HS-27A (cell line): Measurements from ENCODE around the gene MAGI2.
A peak's percentile ranks its signal among the peaks of the same experiment; 100 is the strongest.
"Not testable (repeated sequence)": the region's sequence is repeated elsewhere in the genome, so short reads cannot be mapped to it uniquely, and the experiment has no call there.

ENCODE experiments used
- DNase-seq: peaks from one replicate; pipeline ENCODE4 v3.0.0-alpha.2; 2012; ENCODE audit warnings: low read depth, missing footprints

Gene MAGI2

DNA sequence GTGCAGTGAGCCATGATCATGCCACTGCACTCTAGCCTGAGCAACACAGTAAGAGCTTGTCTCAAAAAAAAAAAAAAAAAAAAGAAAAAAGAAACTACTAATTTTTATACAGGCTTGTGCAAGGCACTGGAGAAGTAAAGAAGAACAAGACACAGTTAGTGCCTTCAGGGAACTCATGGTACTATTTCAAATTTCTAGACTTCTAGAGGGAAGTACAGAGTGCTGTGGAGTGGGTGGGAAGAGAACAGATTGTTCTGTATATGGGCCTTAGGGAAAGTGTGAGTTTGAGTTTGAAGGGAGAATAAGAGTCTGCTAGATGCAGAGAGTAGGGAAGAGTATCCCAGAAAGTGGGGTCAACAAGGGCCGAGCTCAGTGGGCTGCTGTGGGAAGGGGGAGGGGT is 1420.1 kb downstream of the MAGI2 start:
- no peak for DNase-seq

- DNase-seq: no peak
Observed at GRCh38 chr7:78026492-78026891, 1427.0 kb downstream of the MAGI2 start.

DNA sequence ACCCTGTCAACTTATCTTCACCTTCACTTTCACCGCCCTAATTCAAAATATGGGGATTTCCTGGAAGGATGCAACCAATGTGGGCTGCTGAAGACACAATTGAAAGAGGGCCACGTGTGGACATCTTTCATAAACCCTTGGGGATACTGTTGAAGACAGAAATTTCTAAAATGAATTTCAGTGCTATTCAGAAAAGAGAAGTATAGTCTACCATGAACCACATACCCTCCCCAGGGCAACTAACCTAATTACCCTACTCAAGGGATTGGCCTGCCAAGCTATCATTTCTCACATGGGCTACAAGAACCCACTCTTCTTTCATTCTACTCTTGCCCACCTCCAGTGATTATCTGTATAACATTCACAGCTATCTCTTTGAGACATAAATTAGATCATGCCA is 1428.9 kb downstream of the MAGI2 start:
- no peak for DNase-seq

DNA sequence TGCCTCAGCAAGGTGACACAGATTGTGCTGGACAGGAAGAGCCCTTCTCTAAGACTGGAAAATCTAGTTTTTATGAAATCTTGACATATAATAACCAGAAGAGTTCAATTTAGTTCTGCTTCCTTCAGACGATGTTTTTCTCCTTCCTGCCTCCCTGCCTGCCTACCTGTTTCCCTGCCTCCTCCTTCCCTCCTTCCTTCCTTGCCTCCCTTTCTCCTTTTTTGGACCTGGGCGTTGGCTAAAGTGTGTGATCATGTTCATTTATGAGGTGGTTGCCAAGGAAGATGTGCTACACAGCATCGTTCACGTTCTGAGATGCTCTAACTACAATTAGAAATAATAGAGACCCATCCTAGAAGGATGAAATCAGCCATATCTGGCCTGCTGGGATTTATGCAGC is 1430.3 kb downstream of the MAGI2 start:
- DNase-seq: no peak

GRCh38 chr7:78022165-78022564 is 1431.3 kb downstream of the MAGI2 start:
- DNase-seq: no peak

- DNase-seq: peak; percentile 5
Observed at GRCh38 chr7:78020874-78021249, 1432.6 kb downstream of the MAGI2 start.

DNA sequence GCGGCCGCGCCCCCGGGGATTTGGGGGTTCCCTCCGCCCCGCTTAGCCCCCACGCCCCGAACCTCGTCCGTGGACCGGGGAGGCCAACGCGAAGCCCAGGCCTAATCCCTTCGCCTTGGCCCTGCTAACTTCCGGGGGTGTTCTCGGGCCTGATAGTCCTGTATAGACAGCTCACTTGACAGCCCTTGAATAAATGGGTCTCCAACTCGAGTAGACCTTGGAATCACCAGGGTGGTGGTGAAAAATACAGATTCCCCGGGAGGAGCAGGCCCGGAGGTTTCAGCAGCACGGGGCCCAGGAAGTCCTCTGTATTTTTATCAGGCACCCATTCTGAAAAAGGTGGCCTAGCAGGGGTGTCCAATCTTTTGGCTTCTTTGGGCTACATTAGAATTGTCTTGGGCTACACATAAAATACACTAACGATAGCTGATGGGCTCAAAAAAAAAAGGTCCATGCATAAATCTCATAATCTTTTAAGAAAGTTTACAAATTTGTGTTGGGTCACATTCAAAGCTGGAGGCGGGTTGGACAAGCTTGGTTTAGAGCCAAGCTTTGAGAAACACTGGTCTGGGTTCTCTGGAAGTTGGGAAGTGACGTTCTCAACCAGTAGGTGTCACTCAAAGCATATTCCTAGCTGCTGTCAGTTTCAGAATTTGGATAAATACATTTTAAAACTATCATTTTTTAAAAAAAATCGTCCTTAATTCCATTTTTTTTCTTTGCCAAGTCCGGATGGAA is 1433.2 kb downstream of the MAGI2 start:
- DNase-seq: peak; percentile 74

DNA sequence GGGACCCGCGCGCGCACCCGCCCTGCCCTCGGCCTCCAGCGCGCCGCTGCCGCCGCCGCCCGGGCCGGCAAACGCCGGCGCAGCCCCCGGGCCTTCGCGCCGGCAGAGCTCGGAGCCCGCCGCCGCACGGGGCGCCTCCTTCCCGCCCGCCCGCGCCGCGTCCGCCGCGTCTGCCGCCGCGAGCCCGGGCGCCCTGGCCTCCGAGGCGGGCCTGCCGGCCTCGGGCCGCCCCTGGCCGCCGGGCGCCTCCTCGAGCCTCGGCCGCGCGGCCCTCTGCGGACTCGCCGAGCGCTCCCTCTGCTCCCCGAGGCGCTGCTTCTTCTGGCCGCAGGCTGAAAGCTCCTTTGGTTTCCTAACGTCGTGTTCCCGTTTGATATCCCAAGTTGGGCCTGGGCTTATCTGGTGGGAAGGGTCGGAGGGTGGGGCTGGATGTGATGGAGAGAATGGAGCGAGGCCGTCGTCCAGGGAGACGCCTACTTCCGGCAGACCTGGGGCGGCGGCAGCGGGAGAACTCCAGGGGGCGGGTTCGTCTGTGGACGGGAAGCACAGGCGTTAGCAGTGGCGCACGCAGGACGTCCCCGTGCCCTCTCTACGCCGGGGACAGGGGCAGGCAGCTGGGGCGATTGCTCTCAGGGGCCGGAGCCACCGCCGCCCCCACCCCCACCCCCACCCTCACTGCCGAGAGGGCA is 1433.9 kb downstream of the MAGI2 start:
- peak; percentile 86 for DNase-seq

GRCh38 chr7:78018641-78019446 is 1434.6 kb downstream of the MAGI2 start:
- peak; percentile 33 for DNase-seq

DNA sequence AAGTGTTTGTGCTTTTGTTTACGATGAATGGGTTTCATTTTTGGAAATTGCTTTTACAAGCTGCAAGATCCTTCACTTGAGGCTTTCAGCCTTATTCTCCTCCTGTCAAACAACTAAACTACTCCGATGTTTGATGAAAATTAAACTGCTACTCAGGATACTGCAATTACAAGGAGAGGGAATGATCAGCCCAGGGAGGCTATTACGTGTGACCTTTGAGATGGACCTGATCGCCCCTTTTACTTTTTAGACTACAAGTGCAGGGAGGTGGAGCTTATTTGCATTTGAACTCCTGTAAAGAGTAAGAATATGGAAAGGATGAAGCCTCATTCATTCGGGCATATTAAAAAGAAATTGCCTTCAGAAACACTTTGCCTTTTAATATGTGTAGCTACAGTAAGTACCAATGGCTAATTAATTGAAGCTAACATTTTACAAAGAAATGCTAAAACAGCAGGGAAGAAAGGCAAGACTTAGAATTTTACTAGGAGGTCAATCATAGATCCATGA is 1435.8 kb downstream of the MAGI2 start:
- no peak for DNase-seq

GRCh38 chr7:78015574-78016260 is 1437.8 kb downstream of the MAGI2 start:
- DNase-seq: no peak

DNA sequence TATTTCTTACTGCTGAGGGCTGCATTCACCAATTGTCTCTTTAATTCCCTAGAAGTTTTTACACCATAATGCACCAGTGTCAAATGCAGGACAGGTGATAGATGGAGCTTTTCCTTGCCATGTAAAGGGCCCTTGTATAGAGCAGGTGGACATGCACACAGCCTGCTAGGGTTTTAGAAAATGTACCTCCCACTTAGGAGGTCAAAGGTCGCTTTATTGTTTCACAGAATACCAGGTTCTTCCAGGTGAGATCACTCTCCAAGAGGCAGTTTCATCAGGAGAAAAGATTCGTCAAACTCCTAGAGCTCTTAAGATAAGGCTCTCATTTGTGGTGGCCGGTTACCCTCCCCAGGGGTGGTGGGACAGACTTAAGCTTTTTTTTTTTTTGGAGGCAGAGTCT is 1439.1 kb downstream of the MAGI2 start:
- no peak for DNase-seq

- DNase-seq: no peak
Observed at GRCh38 chr7:78013386-78013785, 1440.1 kb downstream of the MAGI2 start.

- no peak for DNase-seq
Observed at GRCh38 chr7:78011642-78012041, 1441.8 kb downstream of the MAGI2 start.

DNA sequence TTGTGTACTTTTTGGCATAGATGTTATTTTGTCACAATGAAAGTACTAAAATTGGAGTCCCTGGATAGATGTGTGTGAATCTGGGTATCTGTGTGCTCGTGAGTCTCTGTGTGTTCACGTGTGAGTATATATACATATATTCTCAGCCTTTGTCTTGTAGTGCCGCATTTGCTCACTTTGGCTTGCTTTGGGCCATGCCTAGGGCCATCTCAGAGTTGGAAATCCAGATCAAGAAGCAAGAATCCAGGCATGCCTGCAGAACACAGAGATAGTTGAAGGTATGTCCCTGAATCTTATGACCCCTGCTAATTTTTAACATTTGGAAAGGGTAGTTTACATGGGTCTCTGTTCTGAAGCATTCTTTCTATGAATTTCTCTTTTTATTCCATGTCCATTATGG is 1446.2 kb downstream of the MAGI2 start:
- no peak for DNase-seq

GRCh38 chr7:78006063-78006755 is 1447.3 kb downstream of the MAGI2 start:
- no peak for DNase-seq

- no peak for DNase-seq
Observed at GRCh38 chr7:78002715-78003114, 1450.8 kb downstream of the MAGI2 start.

DNA sequence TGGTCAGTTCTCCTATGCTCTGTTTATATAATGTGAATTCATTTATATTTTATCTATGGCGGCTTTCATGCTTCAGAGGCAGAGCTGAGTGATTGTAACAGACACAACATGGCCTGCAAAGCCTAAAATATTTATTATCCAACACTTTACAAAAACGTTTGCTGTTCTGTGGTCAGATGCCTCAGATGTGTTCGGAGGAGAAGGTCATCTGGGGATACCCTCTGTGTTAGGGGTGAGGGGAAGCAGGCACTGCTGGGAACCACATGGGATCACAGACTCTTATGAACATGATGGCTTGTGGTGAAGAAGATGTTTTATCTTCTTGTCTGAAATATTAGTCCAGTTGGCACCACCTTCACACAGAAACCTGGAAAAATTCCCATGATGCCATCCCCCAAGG is 1451.4 kb downstream of the MAGI2 start:
- DNase-seq: no peak

- DNase-seq: not testable (repeated sequence)
Observed at GRCh38 chr7:77999168-77999567, 1454.3 kb downstream of the MAGI2 start.

- no peak for DNase-seq
Observed at GRCh38 chr7:77995717-77996116, 1457.8 kb downstream of the MAGI2 start.

- no peak for DNase-seq
Observed at GRCh38 chr7:77993838-77994237, 1459.6 kb downstream of the MAGI2 start.

DNA sequence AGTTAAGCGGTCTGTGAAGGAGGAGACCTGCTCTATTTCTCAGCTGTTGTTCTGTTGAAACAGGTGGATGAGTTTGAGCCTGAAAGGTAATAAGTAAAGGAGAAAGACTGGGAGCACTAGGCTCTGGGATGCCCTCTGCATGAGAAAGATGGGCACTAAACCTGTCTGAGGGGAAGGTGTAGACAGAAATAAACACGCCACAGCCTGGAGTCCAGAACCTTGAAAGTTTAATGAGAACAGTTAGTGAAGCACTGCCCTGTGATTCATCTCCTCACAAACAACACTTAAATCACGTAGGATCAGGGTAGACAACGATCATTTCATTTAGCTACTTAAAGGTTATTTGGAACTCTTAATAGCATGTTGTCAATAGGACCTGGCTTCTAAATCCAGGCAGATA is 1461.8 kb downstream of the MAGI2 start:
- no peak for DNase-seq
